Choroid plexus epithelial cell (primary cell): ENCODE data around the gene GAN.

Source experiments
- DNase-seq: peaks from one replicate; pipeline ENCODE4 v3.0.0-alpha.2; 2010; ENCODE audit warnings: low read depth
- H3K4me3 ChIP-seq: 2 replicates; pipeline ENCODE4 v1.5.1; 2011; ENCODE audit warnings: low read depth, mild to moderate bottlenecking, control low read depth, low read length, moderate library complexity
- CTCF ChIP-seq: conservative IDR thresholded peaks from 2 replicates; pipeline ENCODE4 v1.5.1; 2011; ENCODE audit warnings: low read depth, mild to moderate bottlenecking, control low read depth, inconsistent platforms, low read length, moderate library complexity

The GAN gene

DNA sequence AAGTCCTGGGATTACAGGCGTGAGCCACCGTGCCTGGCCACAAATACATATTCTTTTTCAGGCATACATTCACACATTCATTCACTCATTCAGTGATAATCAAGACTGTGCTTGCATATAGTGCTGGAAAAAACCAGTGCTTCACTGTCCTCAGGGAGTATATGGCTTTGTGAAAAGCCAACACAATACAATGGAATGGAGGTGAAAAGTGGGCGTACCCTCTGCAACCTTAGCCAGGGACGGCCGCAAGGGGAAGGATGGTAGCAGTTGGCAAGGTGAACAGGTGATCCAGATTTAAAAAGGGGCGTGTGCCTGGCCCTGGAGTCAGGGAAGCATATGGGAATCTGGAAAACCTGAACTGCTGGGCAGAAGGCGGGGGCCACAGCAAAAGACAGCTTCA is 18.1 kb upstream of the GAN start:
- H3K4me3 ChIP-seq, result no peak overlapping the region
- DNase-seq, result no peak
- TF ChIP-seq CTCF, result no peak

- no peak for TF ChIP-seq CTCF
- no peak overlapping the region for H3K4me3 ChIP-seq
- DNase-seq, result no peak
Measured at GRCh38 chr16:81307770-81308169, 7.0 kb upstream of the GAN start.

DNA sequence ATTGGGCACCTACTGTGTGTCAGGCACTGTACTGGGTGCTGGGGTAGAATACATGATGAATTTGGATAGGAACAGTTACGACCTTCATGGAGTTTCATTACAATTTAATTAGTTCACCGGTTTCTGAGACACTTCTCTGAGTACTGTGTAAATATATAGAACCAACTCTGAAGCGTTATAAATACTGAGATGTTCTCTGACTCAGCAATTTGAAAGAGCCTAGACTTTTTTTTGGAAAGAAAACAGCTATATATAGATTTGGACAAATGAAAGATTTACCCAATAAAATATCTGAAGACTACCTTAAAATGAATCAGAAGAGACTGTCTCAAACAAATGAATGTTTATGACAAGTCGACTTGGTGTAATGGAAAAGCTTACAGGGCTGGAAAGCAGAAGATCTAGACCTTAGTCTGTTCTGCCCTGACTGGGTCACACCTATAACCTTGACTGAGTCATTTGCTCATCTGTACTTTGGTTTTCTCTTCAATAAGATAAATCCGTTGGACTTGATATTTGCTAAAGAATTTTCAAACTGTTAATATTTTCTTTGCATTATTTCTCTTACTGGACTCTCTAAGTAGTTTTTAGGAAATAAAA is 4.6 kb upstream of the GAN start:
- DNase-seq, result no peak
- H3K4me3 ChIP-seq, result no peak overlapping the region
- TF ChIP-seq CTCF, result no peak

DNA sequence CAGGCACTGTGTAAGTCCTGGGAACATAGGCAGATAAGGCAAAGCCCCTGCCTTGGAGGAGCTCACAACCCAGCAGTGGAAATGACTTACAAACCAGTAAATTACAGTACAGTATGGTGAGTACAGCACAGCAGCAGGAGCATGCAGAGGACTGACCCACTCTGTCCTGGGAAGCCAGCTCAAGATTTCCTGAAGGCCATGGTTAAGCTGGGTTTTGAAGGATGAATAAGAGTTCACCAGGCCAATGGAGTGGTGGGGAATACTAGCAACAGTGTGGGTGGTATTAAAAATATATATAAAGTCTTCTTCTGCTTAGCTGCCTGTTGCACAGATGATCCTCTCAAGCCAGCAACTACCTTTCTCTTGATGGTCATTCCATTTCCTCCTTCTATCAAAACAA is 3.0 kb upstream of the GAN start:
- H3K4me3 ChIP-seq, result no peak overlapping the region
- no peak for TF ChIP-seq CTCF
- DNase-seq, result no peak

GRCh38 chr16:81313701-81314602 is 810 bp upstream of the GAN start:
- TF ChIP-seq CTCF, result no peak

DNA sequence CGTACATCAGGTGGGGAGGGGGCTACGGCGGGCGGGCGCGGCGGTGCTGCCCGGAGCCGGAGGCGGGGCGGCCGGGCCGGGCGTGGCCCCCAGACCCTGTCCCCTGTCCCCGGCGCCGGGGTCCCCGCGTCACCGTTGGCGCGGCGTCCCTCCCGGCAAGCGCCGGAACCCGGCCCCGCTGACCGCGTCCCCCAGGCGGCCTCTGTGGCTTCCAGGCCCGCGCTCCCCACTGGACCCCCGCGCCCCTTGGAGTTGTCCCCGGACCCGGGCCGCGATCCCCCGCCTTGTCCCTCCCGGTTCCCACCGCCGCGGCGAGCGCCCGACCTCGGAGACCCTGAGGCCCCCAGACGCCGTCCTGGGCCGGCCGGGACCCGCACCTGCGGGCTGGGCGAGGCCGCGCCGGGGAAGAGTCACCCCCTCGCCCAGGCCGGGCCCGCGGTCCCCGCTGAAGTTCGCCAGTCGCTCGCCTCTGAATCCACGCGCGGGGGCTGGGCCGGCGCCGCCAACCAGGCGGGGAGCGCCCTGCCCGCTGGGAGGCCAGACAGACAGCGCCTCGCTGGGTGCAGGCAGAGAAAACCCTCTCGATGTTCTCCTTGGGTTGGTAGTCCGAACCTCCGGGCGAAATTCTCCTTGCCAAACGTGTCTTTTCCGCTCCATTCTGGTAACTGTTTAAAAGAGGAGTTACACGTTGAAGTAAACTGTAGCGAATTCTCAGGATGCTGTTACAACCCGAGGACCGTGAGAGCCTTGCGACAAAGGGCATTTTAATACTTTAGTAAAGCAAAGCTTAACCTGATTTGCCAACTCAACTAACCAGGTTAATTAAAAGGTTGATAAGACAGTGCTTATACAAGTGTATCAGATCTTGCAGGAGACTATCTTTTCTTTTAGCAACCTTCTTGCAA is 761 bp downstream of the GAN start:
- H3K4me3 ChIP-seq, result peak overlapping the region; percentile 88
- TF ChIP-seq CTCF, result peak; percentile 9
- peak; percentile 59 for DNase-seq

More at GRCh38 chr16:81313701-81314602, 810 bp upstream of the GAN start:
- no peak for DNase-seq
- peak overlapping the region; percentile 88 for H3K4me3 ChIP-seq
